WTC11 (cell line): ENCODE measurements around the gene CD68. TPM values are rescaled to one million over a fixed set of nuclear protein-coding genes. Genes with fewer than 3 reads are reported as not detected.

Experiments
- ATAC-seq: fragments of 200-7000 bp; cut with Tn5 transposase; 2 replicates; pipeline ENCODE4 v1.10.0; 2021; ENCODE audit warnings: mild to moderate bottlenecking, moderate library complexity
- CTCF ChIA-PET: fragments of 300-600 bp; sonication (Branson Sonifier 250); formaldehyde crosslinking; loops from one replicate; lab custom pipeline; 2021; ENCODE audit warnings: antibody characterized with exemption; lab: Charles Lee
- POLR2A ChIA-PET: fragments of 350-600 bp; sonication (Branson Sonifier 250); formaldehyde crosslinking; loops from one replicate; lab custom pipeline; 2021; ENCODE audit warnings: antibody characterized with exemption; lab: Charles Lee
- DNase-seq: peaks from one replicate; pipeline ENCODE4 v3.0.0; 2021; ENCODE audit warnings: low spot score
- H3K27ac Mint-ChIP-seq: 2 replicates; pipeline ENCODE4 v1.8.0; 2021; ENCODE audit warnings: mixed read lengths
- H3K27me3 Mint-ChIP-seq: 2 replicates; pipeline ENCODE4 v1.8.0; 2021; ENCODE audit warnings: low read depth, mild to moderate bottlenecking, moderate library complexity, mixed read lengths
- H3K36me3 Mint-ChIP-seq: 2 replicates; pipeline ENCODE4 v1.8.0; 2021; ENCODE audit warnings: mixed read lengths
- H3K4me1 Mint-ChIP-seq: 2 replicates; pipeline ENCODE4 v1.8.0; 2022; ENCODE audit warnings: mixed read lengths
- H3K4me3 Mint-ChIP-seq: 2 replicates; pipeline ENCODE4 v1.8.0; 2021; ENCODE audit warnings: mild to moderate bottlenecking, moderate library complexity, mixed read lengths
- H3K9me3 Mint-ChIP-seq: 2 replicates; pipeline ENCODE4 v1.8.0; 2021; ENCODE audit warnings: mixed read lengths
- AR ChIP-seq: fragments of 250-450 bp; sonication (Bioruptor Pico); IDR thresholded peaks from 2 replicates; pipeline ENCODE4 v1.9.0; 2021; ENCODE audit warnings: mild to moderate bottlenecking
- ATF2 ChIP-seq: sonication (generic); formaldehyde crosslinking; IDR thresholded peaks from 2 replicates; pipeline ENCODE4 v1.8.1; 2022; ENCODE audit warnings: low read depth, missing genetic modification reagents, borderline replicate concordance
- CREM ChIP-seq: sonication (generic); formaldehyde crosslinking; IDR thresholded peaks from 2 replicates; pipeline ENCODE4 v1.8.1; 2022; ENCODE audit warnings: mild to moderate bottlenecking, missing genetic modification reagents, moderate library complexity
- CTCF ChIP-seq: fragments of 200-600 bp; IDR thresholded peaks from 2 replicates; pipeline ENCODE4 v1.8.0; 2022; ENCODE audit warnings: antibody characterized with exemption
- ETV6 ChIP-seq: sonication (generic); formaldehyde crosslinking; IDR thresholded peaks from 2 replicates; pipeline ENCODE4 v1.8.1; 2022; ENCODE audit warnings: mild to moderate bottlenecking, missing genetic modification reagents
- FOXJ3 ChIP-seq: sonication (generic); formaldehyde crosslinking; IDR thresholded peaks from 2 replicates; pipeline ENCODE4 v1.9.0; 2021; ENCODE audit warnings: missing genetic modification reagents, mild to moderate bottlenecking, borderline replicate concordance
- FOXK1 ChIP-seq: sonication (generic); formaldehyde crosslinking; IDR thresholded peaks from 2 replicates; pipeline ENCODE4 v1.8.0; 2022; ENCODE audit warnings: mild to moderate bottlenecking, moderate library complexity, missing genetic modification reagents
- FOXP4 ChIP-seq: sonication (generic); formaldehyde crosslinking; IDR thresholded peaks from 2 replicates; pipeline ENCODE4 v1.8.0; 2022; ENCODE audit warnings: mild to moderate bottlenecking, missing genetic modification reagents
- GTF2I ChIP-seq: fragments of 250-450 bp; sonication (Bioruptor Pico); conservative IDR thresholded peaks from 2 replicates; pipeline ENCODE4 v1.4.0; 2021; ENCODE audit warnings: mild to moderate bottlenecking
- HMGA2 ChIP-seq: fragments of 250-450 bp; sonication (Bioruptor Pico); IDR thresholded peaks from 2 replicates; pipeline ENCODE4 v1.4.0; 2021; ENCODE audit warnings: mild to moderate bottlenecking, moderate library complexity
- HMGXB4 ChIP-seq: sonication (generic); formaldehyde crosslinking; IDR thresholded peaks from 2 replicates; pipeline ENCODE4 v1.8.1; 2023; ENCODE audit warnings: mild to moderate bottlenecking, moderate library complexity, missing genetic modification reagents
- IRF1 ChIP-seq: sonication (generic); formaldehyde crosslinking; IDR thresholded peaks from 2 replicates; pipeline ENCODE4 v1.8.0; 2023; ENCODE audit warnings: missing genetic modification reagents
- NFYB ChIP-seq: sonication (generic); formaldehyde crosslinking; conservative IDR thresholded peaks from 2 replicates; pipeline ENCODE4 v1.8.0; 2022; ENCODE audit warnings: low read depth, missing genetic modification reagents
- NR2C2 ChIP-seq: sonication (generic); formaldehyde crosslinking; IDR thresholded peaks from 2 replicates; pipeline ENCODE4 v1.8.0; 2022; ENCODE audit warnings: mild to moderate bottlenecking, missing genetic modification reagents
- SP1 ChIP-seq: sonication (generic); formaldehyde crosslinking; conservative IDR thresholded peaks from 2 replicates; pipeline ENCODE4 v1.8.1; 2022; ENCODE audit warnings: missing genetic modification reagents
- TP53 ChIP-seq: sonication (generic); formaldehyde crosslinking; IDR thresholded peaks from 2 replicates; pipeline ENCODE4 v1.8.1; 2023; ENCODE audit warnings: mild to moderate bottlenecking, missing genetic modification reagents
- ZBTB43 ChIP-seq: sonication (generic); formaldehyde crosslinking; IDR thresholded peaks from 2 replicates; pipeline ENCODE4 v1.8.1; 2023; ENCODE audit warnings: mild to moderate bottlenecking, missing genetic modification reagents
- ZNF121 ChIP-seq: sonication (generic); formaldehyde crosslinking; IDR thresholded peaks from 2 replicates; pipeline ENCODE4 v1.8.0; 2023; ENCODE audit warnings: missing genetic modification reagents
- ZNF138 ChIP-seq: sonication (generic); formaldehyde crosslinking; conservative IDR thresholded peaks from 2 replicates; pipeline ENCODE4 v1.8.1; 2022; ENCODE audit warnings: mild to moderate bottlenecking, moderate library complexity, missing genetic modification reagents
- ZNF219 ChIP-seq: sonication (generic); formaldehyde crosslinking; IDR thresholded peaks from 2 replicates; pipeline ENCODE4 v1.8.0; 2023; ENCODE audit warnings: missing genetic modification reagents, mild to moderate bottlenecking, borderline replicate concordance
- ZNF317 ChIP-seq: sonication (generic); formaldehyde crosslinking; IDR thresholded peaks from 2 replicates; pipeline ENCODE4 v1.8.1; 2023; ENCODE audit warnings: low read depth, mild to moderate bottlenecking, moderate library complexity, missing genetic modification reagents, borderline replicate concordance
- ZNF423 ChIP-seq: fragments of 250-450 bp; sonication (Bioruptor Pico); IDR thresholded peaks from 2 replicates; pipeline ENCODE4 v2.1.2; 2022; ENCODE audit warnings: mild to moderate bottlenecking, moderate library complexity
- ZSCAN18 ChIP-seq: fragments of 250-450 bp; sonication (Bioruptor Pico); IDR thresholded peaks from 2 replicates; pipeline ENCODE4 v2.1.2; 2022; ENCODE audit warnings: mild to moderate bottlenecking, moderate library complexity
- total RNA-seq: library from RNA; stranded (reverse); gene quantifications from 3 replicates; pipeline ENCODE4 v1.2.3, GENCODE V29; 2021

Gene CD68
- total RNA-seq, 1 experiment from 2014 or later, result 0.72 TPM

GRCh38 chr17:7614425-7615264, 35.2 kb downstream of the CD68 start, which contains the start of gene FXR2:
Gene FXR2 (minus strand): TSS chr17:7614897. CDS start chr17:7614532, 365 bp downstream.
- Mint-ChIP-seq H3K36me3 (peaks cover 6% of the 10 kb centered on the region; the same call in 1 of the 2 replicates), H3K9me3 (no peaks in the 10 kb centered on the region), H3K27ac (peak within 1 kb of the TSS; percentile 99), H3K4me1 (peaks cover 22% of the 10 kb centered on the region), H3K4me3 (peak within 1 kb of the TSS; percentile 83), H3K27me3 (no peaks in the 10 kb centered on the region)
- ATAC-seq, result peak; percentile 96
- POLR2A ChIA-PET, result interaction anchor here (0.7 to 2.8 kb wide), 8 partner anchors 13 to 73 kb away, joined by 3 to 31 read pairs (median 5); partner anchors contain the start of genes ATP1B2, MPDU1, SAT2 and TP53
- DNase-seq, result peak; percentile 100
- CTCF ChIA-PET, result interaction anchor here (0.9 to 3.5 kb wide), 22 partner anchors 13 to 376 kb away, joined by 3 to 47 read pairs (median 6); partner anchors contain the start of genes ATP1B2, DNAH2, MPDU1 and SAT2
- TF ChIP-seq GTF2I (no peak), ZNF121 (CRISPR knock-in tag) (no peak), CTCF (peak; percentile 36; the same call in 1 of the 2 replicates), TP53 (CRISPR knock-in tag) (no peak), ZNF138 (CRISPR knock-in tag) (no peak), ZNF423 (CRISPR knock-in tag) (0 out of 2 replicates have a peak, but pooled peaks have one; percentile 38), ZSCAN18 (CRISPR knock-in tag) (no peak), ZNF219 (CRISPR knock-in tag) (no peak), ZBTB43 (CRISPR knock-in tag) (no peak), SP1 (CRISPR knock-in tag) (peak; percentile 76), FOXJ3 (CRISPR knock-in tag) (no peak), NR2C2 (CRISPR knock-in tag) (no peak), FOXK1 (CRISPR knock-in tag) (peak; percentile 64; the same call in 1 of the 2 replicates), ZNF317 (CRISPR knock-in tag) (no peak), IRF1 (CRISPR knock-in tag) (no peak), HMGA2 (CRISPR knock-in tag) (no peak), HMGXB4 (CRISPR knock-in tag) (peak; percentile 8; the same call in 1 of the 2 replicates), ETV6 (CRISPR knock-in tag) (0 out of 2 replicates have a peak, but pooled peaks have one; percentile 39), FOXP4 (CRISPR knock-in tag) (0 out of 2 replicates have a peak, but pooled peaks have one; percentile 42), AR (no peak), NFYB (CRISPR knock-in tag) (peak; percentile 79), CREM (CRISPR knock-in tag) (no peak), ATF2 (CRISPR knock-in tag) (no peak)
